NB4 (cell line): ENCODE data around the gene PCNX2.
"Not testable (repeated sequence)": the region's sequence is repeated elsewhere in the genome, so short reads cannot be mapped to it uniquely, and the experiment has no call there.

ENCODE experiments used
- DNase-seq: peaks from one replicate; pipeline ENCODE4 v3.0.0; 2010; ENCODE audit warnings: low read depth
- H3K4me3 ChIP-seq: one replicate; pipeline ENCODE4 v1.5.1; 2011; ENCODE audit warnings: mild to moderate bottlenecking, low read depth, low read length, moderate library complexity
- CTCF ChIP-seq: IDR thresholded peaks from one replicate; pipeline ENCODE4 v1.5.1; 2012; ENCODE audit warnings: low read depth, low read length
- MAX ChIP-seq: IDR thresholded peaks from 2 replicates; pipeline ENCODE4 v1.6.1; 2011; ENCODE audit warnings: low read depth, low read length
- MYC ChIP-seq: IDR thresholded peaks from 2 replicates; pipeline ENCODE4 v1.6.1; 2011; ENCODE audit warnings: low read depth, low read length
- POLR2A ChIP-seq: IDR thresholded peaks from 2 replicates; pipeline ENCODE4 v1.6.1; 2011; ENCODE audit warnings: mild to moderate bottlenecking; ENCODE audit not compliant: insufficient read length; ENCODE audit errors: extremely low read depth

PCNX2 gene

GRCh38 chr1:233109096-233109495 is 186.4 kb downstream of the PCNX2 start:
- no peak for DNase-seq
- H3K4me3 ChIP-seq, result no peak overlapping the region
- TF ChIP-seq MYC (no peak), POLR2A (no peak), MAX (no peak), CTCF (no peak)

GRCh38 chr1:233107716-233108130 is 187.8 kb downstream of the PCNX2 start:
- H3K4me3 ChIP-seq, result not testable (repeated sequence)

GRCh38 chr1:233107130-233107660 is 188.3 kb downstream of the PCNX2 start:
- TF ChIP-seq MAX (no peak), MYC (no peak), POLR2A (no peak), CTCF (no peak)

More at GRCh38 chr1:233107716-233108130, 187.8 kb downstream of the PCNX2 start:
- DNase-seq, result not testable (repeated sequence)

GRCh38 chr1:233105225-233105624 is 190.3 kb downstream of the PCNX2 start:
- no peak overlapping the region for H3K4me3 ChIP-seq
- peak; percentile 36 for DNase-seq
- TF ChIP-seq POLR2A (no peak), MAX (no peak), CTCF (no peak)

More at GRCh38 chr1:233107130-233107660, 188.3 kb downstream of the PCNX2 start:
- DNase-seq, result no peak
- H3K4me3 ChIP-seq, result no peak overlapping the region

- no peak for TF ChIP-seq MAX
- no peak for DNase-seq
- H3K4me3 ChIP-seq, result no peak overlapping the region
These were observed 193.2 kb downstream of the PCNX2 start for GRCh38 chr1:233102341-233102740.

- H3K4me3 ChIP-seq, result no peak overlapping the region
- no peak for DNase-seq
- no peak for TF ChIP-seq MAX
- no peak for TF ChIP-seq MYC
- no peak for TF ChIP-seq POLR2A
- TF ChIP-seq CTCF, result no peak
These were observed 197.5 kb downstream of the PCNX2 start for GRCh38 chr1:233097959-233098580.

GRCh38 chr1:233097546-233097945 is 198.0 kb downstream of the PCNX2 start:
- no peak for DNase-seq
- TF ChIP-seq MAX (no peak), CTCF (no peak), MYC (no peak), POLR2A (no peak)
- H3K4me3 ChIP-seq, result no peak overlapping the region
